HG03097 (cell line): ENCODE data around the gene MYOM1.
A peak's percentile ranks its signal among the peaks of the same experiment; 100 is the strongest.

Source experiments
- ATAC-seq: cut with Tn5 transposase; IDR thresholded peaks from one replicate; pipeline ENCODE4 v1.9.1; 2021; ENCODE audit not compliant: unreplicated experiment, low FRiP score

The MYOM1 gene

GRCh38 chr18:3190610-3191009 is 29.2 kb downstream of the MYOM1 start:
- no peak for ATAC-seq

GRCh38 chr18:3189884-3190283 is 29.9 kb downstream of the MYOM1 start:
- no peak for ATAC-seq

DNA sequence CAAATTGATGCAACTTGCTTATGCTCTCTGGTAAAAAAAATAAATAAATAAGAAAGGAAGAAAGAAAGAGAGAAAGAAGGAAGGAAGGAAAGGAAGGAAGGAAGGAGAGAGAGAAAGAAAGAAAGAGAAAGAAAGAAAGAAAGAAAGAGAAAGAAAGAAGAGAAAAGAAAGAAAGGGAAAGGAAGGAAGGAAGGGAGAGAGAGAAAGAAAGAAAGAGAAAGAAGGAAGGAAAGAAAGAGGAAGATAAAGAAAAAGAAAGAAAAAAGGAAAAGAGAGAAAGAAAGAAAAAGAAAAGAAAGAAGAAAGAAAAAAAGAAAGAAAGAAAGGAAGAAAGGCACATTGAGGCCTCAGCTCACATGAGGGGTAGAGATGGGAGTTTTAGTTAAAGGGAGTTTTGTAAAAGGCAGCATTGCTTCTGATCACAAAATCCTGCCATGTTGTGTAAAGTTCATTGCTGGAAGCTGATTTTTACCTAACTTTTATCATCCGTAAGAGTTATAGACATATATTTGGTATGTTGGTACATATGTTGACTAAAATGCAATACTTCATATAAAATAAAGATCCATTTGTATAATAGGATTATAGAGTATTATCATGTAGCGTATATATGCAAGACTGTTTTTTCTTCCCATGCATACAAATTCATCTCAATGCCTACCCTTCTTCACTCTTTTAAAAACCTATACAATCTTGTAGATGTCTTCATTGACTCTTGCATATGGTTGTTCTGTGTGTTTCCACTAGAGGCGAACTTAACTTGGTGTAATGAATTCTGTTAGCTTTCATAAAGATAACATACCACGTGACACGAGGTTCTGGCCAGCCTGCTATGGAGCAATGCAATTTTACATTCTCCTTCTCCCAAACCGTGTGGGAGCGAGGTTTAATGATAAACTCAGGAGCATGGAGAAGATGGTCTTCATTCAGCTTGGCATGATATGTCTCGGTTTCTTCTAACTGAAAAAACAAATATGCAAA is 32.8 kb downstream of the MYOM1 start:
- no peak for ATAC-seq

- no peak for ATAC-seq
Measured at GRCh38 chr18:3184275-3184963, 35.3 kb downstream of the MYOM1 start.

DNA sequence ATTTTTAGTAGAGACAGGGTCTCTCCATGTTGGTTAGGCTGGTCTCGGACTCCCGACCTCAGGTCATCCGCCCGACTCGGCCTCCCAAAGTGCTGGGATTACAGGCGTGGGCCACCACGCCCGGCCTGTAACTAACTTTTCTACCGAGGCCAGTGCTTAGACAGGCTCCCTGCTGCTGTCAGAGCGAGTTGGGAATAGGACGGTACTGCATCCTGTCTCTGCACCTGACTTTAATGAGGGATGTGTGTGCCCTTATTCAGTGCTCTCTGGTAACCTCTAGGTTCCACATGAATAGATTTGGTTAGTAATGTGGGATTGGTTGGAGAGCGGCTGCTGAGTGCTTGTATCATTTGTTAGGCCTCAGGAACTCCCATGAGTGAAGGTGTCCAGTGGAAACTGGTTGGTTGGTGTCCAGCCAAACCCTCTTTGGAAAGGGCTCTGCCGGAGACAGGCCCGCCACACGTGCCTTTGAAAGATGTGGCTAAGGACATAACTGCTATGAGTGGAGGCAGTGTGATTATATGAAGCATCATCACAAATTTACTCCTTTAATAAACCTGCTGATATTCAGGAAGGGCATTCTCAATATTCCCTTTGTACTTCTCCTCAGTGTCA is 36.6 kb downstream of the MYOM1 start:
- no peak for ATAC-seq

GRCh38 chr18:3180325-3180724 is 39.4 kb downstream of the MYOM1 start:
- no peak for ATAC-seq

DNA sequence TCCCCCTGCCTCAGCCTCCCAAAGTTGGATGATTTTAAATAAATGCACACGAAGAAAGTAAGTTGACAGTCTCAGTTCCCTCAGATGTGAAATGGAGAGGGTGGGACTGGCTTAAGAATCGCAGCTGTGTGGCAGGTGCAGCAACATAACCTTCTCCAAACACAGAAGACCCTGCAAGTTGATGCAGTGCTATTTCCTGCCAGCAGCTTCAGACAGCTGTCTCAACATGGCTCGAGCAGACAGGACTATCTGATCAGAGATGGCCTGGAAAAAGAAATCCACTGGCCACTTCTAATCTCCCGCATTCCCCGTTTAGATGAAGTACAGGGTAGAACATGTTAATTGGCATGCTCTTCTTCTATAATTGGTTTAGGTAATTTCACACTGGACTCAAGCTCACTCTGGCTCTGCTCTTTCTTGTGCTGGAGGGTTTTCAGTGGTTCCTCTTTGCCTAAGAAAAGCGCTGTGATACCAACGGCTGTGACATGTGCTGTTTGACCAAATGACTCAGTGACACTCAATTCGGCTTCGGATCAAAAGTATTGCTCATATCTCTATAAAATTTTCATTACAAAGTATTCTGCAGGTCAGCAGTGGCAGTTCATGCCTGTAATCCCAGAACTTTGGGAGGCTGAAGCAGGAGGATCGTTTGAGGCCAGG is 40.2 kb downstream of the MYOM1 start:
- ATAC-seq = peak; percentile 45

GRCh38 chr18:3177902-3178687 is 41.7 kb downstream of the MYOM1 start:
- ATAC-seq = peak; percentile 75

DNA sequence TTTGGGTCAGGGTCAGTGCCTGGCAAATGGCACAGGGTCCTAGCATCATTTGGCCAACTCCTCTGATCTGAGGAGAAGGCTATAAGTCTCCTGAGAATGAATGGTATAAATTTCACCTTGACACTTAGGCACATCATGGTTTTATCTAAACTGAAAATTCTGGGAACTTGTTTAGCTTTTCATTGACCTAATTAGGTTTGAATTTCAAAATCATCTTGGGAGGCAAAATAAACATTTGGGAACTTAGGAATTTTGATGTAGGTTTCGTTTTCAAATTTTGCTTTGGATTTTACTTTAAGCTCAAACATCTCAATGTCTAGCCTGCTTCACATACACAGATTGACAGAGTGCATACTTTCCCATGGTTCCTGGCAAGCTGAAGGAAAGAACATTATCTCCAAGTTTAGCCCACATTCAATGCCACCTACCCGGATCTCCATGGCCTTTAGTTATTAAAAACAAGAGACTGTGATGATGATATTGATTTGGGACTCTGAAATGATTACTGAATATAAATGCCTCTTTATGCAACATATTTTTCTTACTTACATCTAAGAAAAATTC is 44.5 kb downstream of the MYOM1 start:
- no peak for ATAC-seq

- ATAC-seq = no peak
Measured at GRCh38 chr18:3172097-3172496, 47.7 kb downstream of the MYOM1 start.

DNA sequence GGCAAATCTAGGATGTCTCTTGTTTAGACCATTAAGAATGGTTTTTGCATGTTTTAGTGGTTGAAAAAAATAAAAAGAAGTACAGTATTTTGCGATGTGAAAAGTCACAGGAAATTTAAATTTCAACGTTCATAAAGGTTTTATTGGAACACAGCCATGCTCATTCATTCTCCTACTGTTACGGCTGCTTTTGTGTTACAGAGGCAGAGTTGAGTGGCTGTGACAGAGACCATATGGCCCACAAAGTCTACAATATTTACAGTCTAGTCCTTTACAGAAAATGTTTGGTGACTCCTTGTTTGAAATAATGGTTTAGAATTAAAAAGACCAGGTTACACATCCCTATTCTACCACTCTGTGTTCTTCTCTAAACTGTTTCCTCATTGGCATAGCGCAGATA is 48.1 kb downstream of the MYOM1 start:
- no peak for ATAC-seq

DNA sequence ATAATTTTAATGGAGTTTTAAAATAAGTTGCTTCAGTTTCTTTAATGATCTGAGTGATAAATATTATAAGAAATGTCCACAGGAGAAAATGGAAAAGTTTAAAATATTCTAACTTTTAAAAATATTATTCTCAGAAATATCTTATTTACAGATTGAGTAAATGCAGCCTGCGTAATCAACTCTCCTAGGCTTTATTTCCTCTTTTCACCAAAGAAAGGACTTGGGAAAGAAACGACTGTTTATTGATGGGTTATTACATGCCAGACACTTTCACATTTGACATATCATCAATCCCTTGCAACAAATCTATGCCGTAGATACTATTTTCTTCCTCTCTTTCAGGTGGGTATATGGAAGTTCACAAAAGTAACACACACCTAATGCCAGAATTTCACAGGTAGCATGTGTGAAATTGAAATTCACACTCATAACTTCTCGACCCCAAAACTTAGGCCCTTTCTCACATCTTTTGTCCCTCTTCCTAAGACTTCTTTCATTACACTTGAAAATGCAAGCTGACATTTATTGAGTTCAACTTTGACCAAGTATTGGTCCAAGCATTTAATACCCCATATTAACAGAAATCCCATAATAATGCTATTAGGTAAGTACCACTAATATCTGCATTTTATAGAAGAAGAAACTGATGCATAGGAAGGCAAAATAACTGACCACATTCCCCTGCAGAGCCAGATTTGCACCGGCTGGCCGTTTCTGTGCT is 49.2 kb downstream of the MYOM1 start:
- no peak for ATAC-seq

GRCh38 chr18:3164381-3164780 is 55.4 kb downstream of the MYOM1 start:
- no peak for ATAC-seq

DNA sequence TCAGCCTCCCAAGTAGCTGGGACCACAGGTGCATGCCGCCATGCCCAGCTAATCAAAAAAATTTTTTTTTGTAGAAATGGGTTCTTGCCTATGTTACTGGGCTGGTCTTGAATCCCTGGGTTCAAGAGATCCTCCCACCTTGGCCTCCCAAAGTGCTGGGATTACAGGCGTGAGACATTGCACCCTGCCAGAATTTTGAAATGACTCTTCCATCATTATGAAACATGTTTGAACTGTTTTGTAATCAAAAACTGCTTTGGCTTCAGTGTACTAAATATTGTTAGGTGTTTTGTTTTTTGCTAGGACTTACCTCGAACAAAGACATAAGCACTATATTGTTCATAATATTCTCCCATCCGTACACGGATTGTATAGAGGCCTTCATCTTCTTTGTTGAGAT is 55.8 kb downstream of the MYOM1 start:
- ATAC-seq = no peak

DNA sequence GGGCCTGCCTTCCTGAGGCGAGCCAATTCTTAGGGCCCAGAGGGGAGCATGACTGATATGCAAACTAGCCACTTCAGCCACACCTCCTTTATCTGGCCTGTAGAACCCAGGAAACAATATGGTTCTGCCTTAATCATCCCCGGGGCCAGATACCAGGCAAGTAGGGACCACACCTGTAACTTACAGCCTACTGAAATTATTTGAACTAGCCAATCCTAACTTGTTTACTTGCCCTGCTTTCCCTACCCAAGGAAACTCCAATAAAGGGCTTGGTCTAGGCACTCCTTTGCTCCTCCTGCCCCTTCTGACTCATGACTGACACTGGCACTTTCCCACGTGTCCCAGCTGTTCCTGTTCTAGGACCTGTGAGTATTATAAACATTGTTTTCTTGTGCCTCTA is 57.6 kb downstream of the MYOM1 start:
- ATAC-seq = no peak

- ATAC-seq = no peak
Measured at GRCh38 chr18:3159830-3160229, 59.9 kb downstream of the MYOM1 start.

GRCh38 chr18:3157606-3158005 is 62.2 kb downstream of the MYOM1 start:
- ATAC-seq = no peak

DNA sequence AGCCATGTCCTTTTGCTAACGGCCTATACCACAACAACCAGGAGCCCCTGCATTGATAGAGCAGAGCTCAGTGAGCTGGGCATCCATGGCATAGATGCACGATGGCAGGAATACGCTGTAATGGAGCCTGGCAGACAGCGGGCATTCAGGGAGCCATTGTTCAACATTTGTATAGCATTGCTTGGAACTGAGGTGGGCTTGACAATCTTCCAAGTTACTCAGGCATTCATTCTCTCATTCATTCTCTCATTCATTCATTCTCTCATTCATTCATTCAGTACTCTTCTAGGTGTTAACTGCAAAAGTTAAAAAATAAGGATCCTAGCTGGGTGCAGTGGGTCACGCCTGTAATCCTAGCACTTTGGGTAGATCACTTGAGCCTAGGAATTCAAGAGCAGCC is 62.7 kb downstream of the MYOM1 start:
- no peak for ATAC-seq

- ATAC-seq = no peak
Measured at GRCh38 chr18:3156325-3156640, 63.5 kb downstream of the MYOM1 start.
